H1 (cell line): ENCODE data around the gene PCDHB13. TPM values are rescaled to one million over a fixed set of nuclear protein-coding genes. Genes with fewer than 3 reads are reported as not detected.

Experiments
- CTCF ChIA-PET: fragments of 300-600 bp; sonication (Branson Sonifier 250); formaldehyde crosslinking; loops from one replicate; lab custom pipeline; 2021; ENCODE audit not compliant: partially characterized antibody; lab: Charles Lee
- POLR2A ChIA-PET: fragments of 300-600 bp; sonication (Branson Sonifier 250); formaldehyde crosslinking; loops from one replicate; lab custom pipeline; 2021; ENCODE audit warnings: inconsistent platforms; ENCODE audit not compliant: partially characterized antibody; lab: Charles Lee
- DNase-seq, 2 experiments: peaks; one replicate each; pipeline versions ENCODE4 v3.0.0 to v3.0.0-alpha.2; 2010 to 2022; ENCODE audit warnings: low spot score in 2 of 2, low read depth in 1 of 2, mixed read lengths in 1 of 2
- FAIRE-seq: peaks from 2 replicates; lab custom pipeline; 2011; peaks lifted over from hg19 to GRCh38; lab: Jason Lieb, UNC
- H2AFZ ChIP-seq: 2 replicates; pipeline ENCODE4 v1.8.1; 2012; ENCODE audit warnings: low read length, inconsistent platforms
- H2AK5ac ChIP-seq: 2 replicates; pipeline ENCODE4 v1.6.1; 2013; ENCODE audit warnings: low read depth, low read length
- H2BK120ac ChIP-seq: replicated peaks from 2 replicates; pipeline ENCODE3; 2013; ENCODE audit warnings: low read depth, low read length, inconsistent platforms
- H2BK12ac ChIP-seq: 2 replicates; pipeline ENCODE4 v1.6.1; 2013; ENCODE audit warnings: low read depth, low read length
- H2BK15ac ChIP-seq: 2 replicates; pipeline ENCODE4 v1.6.1; 2013; ENCODE audit warnings: low read length
- H2BK20ac ChIP-seq: 2 replicates; pipeline ENCODE4 v1.6.1; 2013; ENCODE audit warnings: low read length
- H2BK5ac ChIP-seq: 2 replicates; pipeline ENCODE4 v1.6.1; 2013; ENCODE audit warnings: low read depth, low read length
- H3K14ac ChIP-seq: 2 replicates; pipeline ENCODE4 v1.6.1; 2013; ENCODE audit warnings: inconsistent platforms; ENCODE audit not compliant: insufficient read length
- H3K18ac ChIP-seq: 2 replicates; pipeline ENCODE4 v1.6.1; 2013; ENCODE audit warnings: low read length; ENCODE audit errors: extremely low read depth
- H3K23ac ChIP-seq: 2 replicates; pipeline ENCODE4 v1.6.1; 2013; ENCODE audit warnings: inconsistent platforms; ENCODE audit not compliant: insufficient read length
- H3K23me2 ChIP-seq: 2 replicates; pipeline ENCODE4 v1.6.1; 2013; ENCODE audit warnings: low read depth, low read length
- H3K27ac ChIP-seq: 2 replicates; pipeline ENCODE4 v1.6.1; 2011; ENCODE audit warnings: low read depth, low read length, inconsistent platforms
- H3K27me3 ChIP-seq, 4 experiments: replicated peaks in 1 of 4; 1 replicate in 1 of 4; 2 replicates in 3 of 4; pipeline versions ENCODE4 v1.6.1 to v1.8.1; 2011 to 2013; ENCODE audit warnings: low read length in 3 of 4, mild to moderate bottlenecking in 3 of 4, inconsistent platforms in 2 of 4, mixed read lengths in 2 of 4, moderate library complexity in 1 of 4; ENCODE audit not compliant: control insufficient read depth in 3 of 4, insufficient read depth in 3 of 4; ENCODE audit errors: extremely low read depth in 1 of 4
- H3K36me3 ChIP-seq, 4 experiments: 2 replicates each; pipeline versions ENCODE4 v1.6.1 to v1.8.1; 2011 to 2013; ENCODE audit warnings: mild to moderate bottlenecking in 4 of 4, low read length in 3 of 4, moderate library complexity in 2 of 4, control low read depth in 1 of 4, inconsistent platforms in 1 of 4; ENCODE audit not compliant: insufficient read depth in 4 of 4, control insufficient read depth in 2 of 4
- H3K4ac ChIP-seq: replicated peaks from 2 replicates; pipeline ENCODE3; 2013; ENCODE audit warnings: low read length, low read depth, mixed read lengths, inconsistent platforms; ENCODE audit not compliant: insufficient read length
- H3K4me1 ChIP-seq, 4 experiments: replicated peaks in 1 of 4; 1 replicate in 1 of 4; 2 replicates in 3 of 4; pipeline versions ENCODE4 v1.6.1 to v1.8.1; 2011 to 2013; ENCODE audit warnings: low read length in 3 of 4, inconsistent platforms in 2 of 4, mixed read lengths in 1 of 4; ENCODE audit not compliant: insufficient read depth in 4 of 4, control insufficient read depth in 3 of 4
- H3K4me2 ChIP-seq, 2 experiments: 2 replicates each; pipeline versions ENCODE4 v1.6.1 to v1.8.1; 2011 to 2013; ENCODE audit warnings: low read depth in 2 of 2, low read length in 2 of 2, control low read depth in 1 of 2, inconsistent platforms in 1 of 2, mild to moderate bottlenecking in 1 of 2; ENCODE audit not compliant: insufficient read depth in 1 of 2
- H3K4me3 ChIP-seq, 4 experiments: fragments of 200-600, 300-600 bp in 1 of 4; sonication (generic), shearing (Covaris generic), sonication (Bioruptor Twin) in 1 of 4; 2 replicates each; pipeline versions ENCODE4 v1.5.1 to v1.8.1; 2011 to 2016; ENCODE audit warnings: low read length in 4 of 4, low read depth in 3 of 4, control low read depth in 2 of 4, inconsistent platforms in 2 of 4, mild to moderate bottlenecking in 2 of 4, mixed read lengths in 1 of 4, moderate library complexity in 1 of 4; ENCODE audit not compliant: insufficient read depth in 2 of 4; ENCODE audit errors: extremely low read depth in 1 of 4
- H3K56ac ChIP-seq: replicated peaks from 2 replicates; pipeline ENCODE3; 2013; ENCODE audit warnings: low read depth, mild to moderate bottlenecking, mixed read lengths, low read length, inconsistent platforms; ENCODE audit not compliant: insufficient read length
- H3K79me1 ChIP-seq: 2 replicates; pipeline ENCODE4 v1.6.1; 2013; ENCODE audit warnings: low read depth, low read length, control low read depth
- H3K79me2 ChIP-seq, 2 experiments: 2 replicates each; pipeline versions ENCODE4 v1.6.1 to v1.8.1; 2012 to 2013; ENCODE audit warnings: low read length in 2 of 2, mild to moderate bottlenecking in 2 of 2, inconsistent platforms in 1 of 2; ENCODE audit not compliant: insufficient read depth in 2 of 2, control insufficient read depth in 1 of 2
- H3K9ac ChIP-seq, 4 experiments: replicated peaks in 1 of 4; 1 replicate in 1 of 4; 2 replicates in 3 of 4; pipeline versions ENCODE4 v1.6.1 to v1.8.1; 2011 to 2013; ENCODE audit warnings: low read depth in 3 of 4, low read length in 3 of 4, control low read depth in 2 of 4, mild to moderate bottlenecking in 2 of 4, moderate library complexity in 2 of 4, inconsistent platforms in 1 of 4; ENCODE audit errors: extremely low read depth in 1 of 4
- H3K9me3 ChIP-seq, 2 experiments: 2 replicates each; pipeline versions ENCODE4 v1.6.1 to v1.8.1; 2012 to 2013; ENCODE audit warnings: mild to moderate bottlenecking in 2 of 2, moderate library complexity in 2 of 2, control low read depth in 1 of 2, inconsistent platforms in 1 of 2, low read depth in 1 of 2, low read length in 1 of 2, mixed read lengths in 1 of 2; ENCODE audit not compliant: insufficient read depth in 2 of 2
- H4K20me1 ChIP-seq, 2 experiments: replicated peaks in 1 of 2; 2 replicates each; pipeline versions ENCODE3 to v1.8.1; 2011 to 2013; ENCODE audit warnings: inconsistent platforms in 2 of 2, low read length in 2 of 2, mild to moderate bottlenecking in 1 of 2; ENCODE audit not compliant: insufficient read depth in 2 of 2, control insufficient read depth in 1 of 2
- H4K5ac ChIP-seq: 2 replicates; pipeline ENCODE4 v1.6.1; 2013; ENCODE audit warnings: low read length, low read depth, mixed read lengths, inconsistent platforms; ENCODE audit not compliant: insufficient read length
- H4K8ac ChIP-seq: 2 replicates; pipeline ENCODE4 v1.8.0; 2013; ENCODE audit warnings: mild to moderate bottlenecking, moderate library complexity, low read length, inconsistent platforms; ENCODE audit not compliant: insufficient read depth; ENCODE audit errors: extremely low read depth
- H4K91ac ChIP-seq: replicated peaks from 2 replicates; pipeline ENCODE3; 2013; ENCODE audit warnings: low read length, mixed read lengths, inconsistent platforms; ENCODE audit not compliant: insufficient read length
- ASH2L ChIP-seq: fragments of 200-600, 300-600 bp; sonication (generic); IDR thresholded peaks from one replicate; pipeline ENCODE4 v1.7.1; 2017; ENCODE audit warnings: low read length
- ATF2 ChIP-seq: IDR thresholded peaks from 2 replicates; pipeline ENCODE4 v1.6.1; 2012; ENCODE audit warnings: low read length, inconsistent platforms
- CHD2 ChIP-seq: IDR thresholded peaks from 2 replicates; pipeline ENCODE4 v1.6.1; 2012; ENCODE audit warnings: low read length, improper control_type of control experiment
- GABPA ChIP-seq: IDR thresholded peaks from 2 replicates; pipeline ENCODE4 v1.6.1; 2011; ENCODE audit warnings: mild to moderate bottlenecking, low read length, moderate library complexity, borderline replicate concordance; ENCODE audit not compliant: insufficient read depth
- NANOG ChIP-seq: IDR thresholded peaks from 2 replicates; pipeline ENCODE4 v1.6.1; 2011; ENCODE audit warnings: low read length, low read depth, mild to moderate bottlenecking, inconsistent platforms; ENCODE audit not compliant: insufficient read depth, poor library complexity, severe bottlenecking
- RNF2 ChIP-seq: fragments of 200-900, 300-1000 bp; sonication (generic); IDR thresholded peaks from 2 replicates; pipeline ENCODE4 v1.7.1; 2016; ENCODE audit warnings: borderline replicate concordance, low read depth, mild to moderate bottlenecking, antibody characterized with exemption, low read length; ENCODE audit not compliant: poor library complexity, severe bottlenecking; ENCODE audit errors: missing control alignments
- RXRA ChIP-seq: IDR thresholded peaks from 2 replicates; pipeline ENCODE4 v1.6.1; 2011; ENCODE audit warnings: low read depth, mild to moderate bottlenecking, low read length, moderate library complexity; ENCODE audit not compliant: insufficient read depth
- SAP30 ChIP-seq: fragments of 300-600 bp; sonication (generic); IDR thresholded peaks from 2 replicates; pipeline ENCODE4 v1.7.1; 2012; ENCODE audit warnings: low read length, moderate library complexity, mild to moderate bottlenecking, inconsistent platforms; ENCODE audit not compliant: insufficient read depth, insufficient replicate concordance
- SIN3A ChIP-seq, 2 experiments: IDR thresholded peaks in 1 of 2; conservative IDR thresholded peaks in 1 of 2; 2 replicates each; pipeline ENCODE4 v1.6.1; 2011 to 2012; ENCODE audit warnings: low read length in 2 of 2, improper control_type of control experiment in 1 of 2, low read depth in 1 of 2, mild to moderate bottlenecking in 1 of 2
- SRF ChIP-seq: IDR thresholded peaks from 2 replicates; pipeline ENCODE4 v1.6.1; 2011; ENCODE audit warnings: mild to moderate bottlenecking, low read depth, low read length, moderate library complexity
- SUZ12 ChIP-seq: fragments of 200-600 bp; sonication (generic); IDR thresholded peaks from 2 replicates; pipeline ENCODE4 v1.6.1; 2012; ENCODE audit warnings: mild to moderate bottlenecking, inconsistent platforms, low read length, moderate library complexity, mixed read lengths
- TEAD4 ChIP-seq: IDR thresholded peaks from 2 replicates; pipeline ENCODE4 v1.6.1; 2012; ENCODE audit warnings: low read depth, low read length, inconsistent platforms, mixed read lengths
- WGBS, 2 experiments: shearing (Covaris generic) in 1 of 2; methylation state at CpG; one replicate each; pipeline versions ENCODE4 v1.1.6 to v1.1.7; 2013 to 2015; ENCODE audit warnings: low lambda C conversion rate in 2 of 2, mixed read lengths in 2 of 2, inconsistent platforms in 1 of 2, low coverage in 1 of 2, missing lambda C conversion rate in 1 of 2; ENCODE audit not compliant: insufficient replicate concordance in 2 of 2, insufficient coverage in 1 of 2, insufficient read length in 1 of 2; ENCODE audit errors: extremely low coverage in 1 of 2, missing lambda C conversion rate in 1 of 2; 5-methylcytosine and 5-hydroxymethylcytosine counted together
- polyA plus RNA-seq, 7 experiments: library from polyadenylated mRNA; depleted of rRNA in 3 of 7; stranded (reverse) in 5 of 7; unstranded in 2 of 7; fragments of >200 nt in 5 of 7; fragments of 200-250 nt in 2 of 7; gene quantifications; 1 replicate in 5 of 7; 2 replicates in 1 of 7; 4 replicates in 1 of 7; pipeline versions ENCODE4 v1.2.1 to v1.2.3, GENCODE V29; 2011 to 2013; ENCODE audit warnings: missing spikeins in 2 of 7, mixed read lengths in 2 of 7
- total RNA-seq: library from RNA; stranded (reverse); fragmentation: NEBNext Ultra II Directional; extraction: Animal tissue kit (Norgen Biotek cat#: 25700); gene quantifications from 2 replicates; pipeline ENCODE4 v1.2.1, GENCODE V29; 2021

Gene PCDHB13
- total and polyA plus RNA-seq, 2 of the 8 experiments (the other 6 are each of a cell fraction or from before 2014, with no cell fraction given), result 1.1 to 1.4 TPM

- ChIA-PET POLR2A (no interaction called here), CTCF (interaction anchor here (1.4 kb wide), 1 partner anchor 53 kb away, joined by 3 read pairs; no protein-coding TSS in a partner anchor)
- Histone ChIP-seq H3K4ac (no peak overlapping the region), H2BK20ac (no peak overlapping the region), H2AFZ (no peak overlapping the region), H3K23ac (no peak overlapping the region), H3K79me2 (no peaks in the 10 kb centered on the region), H2BK12ac (no peak overlapping the region), H2BK120ac (no peak overlapping the region), H3K23me2 (no peaks in the 10 kb centered on the region), H3K27me3 (no peaks in the 10 kb centered on the region), H3K4me1 (no peaks in the 10 kb centered on the region), H4K8ac (no peak overlapping the region), H3K36me3 (no peaks in the 10 kb centered on the region), H2BK5ac (no peak overlapping the region), H3K27ac (no peak overlapping the region), H3K4me2 (no peak overlapping the region), H4K20me1 (no peaks in the 10 kb centered on the region), H3K14ac (no peak overlapping the region), H2AK5ac (no peak overlapping the region), H4K5ac (no peak overlapping the region), H3K79me1 (no peaks in the 10 kb centered on the region), H3K9me3 (peaks cover 0 to 15% of the 10 kb centered on the region in 2 experiments; a peak in 1 of 4 replicates), H2BK15ac (no peak overlapping the region), H3K18ac (no peak overlapping the region), H3K4me3 (no peak overlapping the region), H3K9ac (no peak overlapping the region), H3K56ac (no peak overlapping the region), H4K91ac (no peak overlapping the region)
- DNase-seq, result no peak
- FAIRE-seq, result no peak
- WGBS, 2 experiments, result 89% methylated on average over 1 of the region's 1 CpG; no CpG with 5 or more reads in 1 of the 2 experiments
- no peak for TF ChIP-seq SIN3A (conservative IDR thresholded peaks at IDR 0.05 in 1 of 2, IDR thresholded peaks at IDR 0.05 in 1 of 2; ENCODE audit: low read depth in 1 of 2, low read length in 2 of 2)
- no peak for TF ChIP-seq RXRA
- no peak for TF ChIP-seq CHD2
- no peak for TF ChIP-seq NANOG
- no peak for TF ChIP-seq SUZ12
- TF ChIP-seq SAP30, result no peak
- TF ChIP-seq TEAD4, result no peak
- no peak for TF ChIP-seq ATF2
- TF ChIP-seq RNF2, result no peak
- no peak for TF ChIP-seq SRF
- no peak for TF ChIP-seq ASH2L
- no peak for TF ChIP-seq GABPA
Observed at GRCh38 chr5:141175933-141176332, 37.8 kb upstream of the PCDHB13 start.
